Trophoblast cell (in vitro differentiated cells and primary cell): ENCODE data around the gene STK17A.

Experiments used
- DNase-seq, 2 donors: peaks; one replicate each; pipeline ENCODE4 v3.0.0-alpha.2; 2016
- H2AFZ ChIP-seq: 2 replicates; pipeline ENCODE4 v1.6.1; 2013; ENCODE audit warnings: low read length, moderate library complexity, mild to moderate bottlenecking; ENCODE audit not compliant: insufficient read depth, poor library complexity
- H2AK5ac ChIP-seq: 2 replicates; pipeline ENCODE4 v1.6.1; 2013; ENCODE audit warnings: mild to moderate bottlenecking, low read length
- H2BK120ac ChIP-seq: 2 replicates; pipeline ENCODE4 v1.6.1; 2013; ENCODE audit warnings: low read length, mild to moderate bottlenecking, moderate library complexity; ENCODE audit not compliant: insufficient read depth, poor library complexity
- H2BK12ac ChIP-seq: 2 replicates; pipeline ENCODE4 v1.6.1; 2013; ENCODE audit warnings: mild to moderate bottlenecking, low read length, moderate library complexity
- H2BK5ac ChIP-seq: 2 replicates; pipeline ENCODE4 v1.6.1; 2013; ENCODE audit warnings: low read length, low read depth, moderate library complexity, mild to moderate bottlenecking; ENCODE audit not compliant: poor library complexity
- H3K14ac ChIP-seq: 2 replicates; pipeline ENCODE4 v1.6.1; 2013; ENCODE audit warnings: mild to moderate bottlenecking, low read length
- H3K18ac ChIP-seq: 2 replicates; pipeline ENCODE4 v1.6.1; 2013; ENCODE audit warnings: mild to moderate bottlenecking, low read length
- H3K23ac ChIP-seq: 2 replicates; pipeline ENCODE4 v1.6.1; 2013; ENCODE audit warnings: low read length
- H3K27ac ChIP-seq: 2 replicates; pipeline ENCODE4 v1.5.1; 2013; ENCODE audit warnings: low read depth, mild to moderate bottlenecking, inconsistent platforms, low read length, moderate library complexity
- H3K27me3 ChIP-seq: 2 replicates; pipeline ENCODE4 v1.6.1; 2013; ENCODE audit warnings: inconsistent platforms, mild to moderate bottlenecking, low read length, moderate library complexity; ENCODE audit not compliant: insufficient read depth
- H3K36me3 ChIP-seq, 2 experiments: 1 replicate in 1 of 2; 2 replicates in 1 of 2; pipeline ENCODE4 v1.6.1; 2013; ENCODE audit warnings: low read length in 2 of 2, mild to moderate bottlenecking in 2 of 2, moderate library complexity in 1 of 2; ENCODE audit not compliant: insufficient read depth in 2 of 2, control insufficient read depth in 1 of 2
- H3K4ac ChIP-seq: 2 replicates; pipeline ENCODE4 v1.6.1; 2013; ENCODE audit warnings: low read depth, mild to moderate bottlenecking, low read length, moderate library complexity
- H3K4me1 ChIP-seq, 2 experiments: 1 replicate in 1 of 2; 2 replicates in 1 of 2; pipeline ENCODE4 v1.6.1; 2013; ENCODE audit warnings: low read length in 2 of 2, mild to moderate bottlenecking in 2 of 2, moderate library complexity in 1 of 2; ENCODE audit not compliant: insufficient read depth in 2 of 2, control insufficient read depth in 1 of 2
- H3K4me2 ChIP-seq: 2 replicates; pipeline ENCODE4 v1.6.1; 2013; ENCODE audit warnings: inconsistent platforms, mild to moderate bottlenecking, low read length, moderate library complexity
- H3K4me3 ChIP-seq: 2 replicates; pipeline ENCODE4 v1.5.1; 2013; ENCODE audit warnings: mild to moderate bottlenecking, low read depth, low read length, inconsistent platforms
- H3K79me1 ChIP-seq: one replicate; pipeline ENCODE4 v1.6.1; 2013; ENCODE audit warnings: low read length
- H3K79me2 ChIP-seq: 2 replicates; pipeline ENCODE4 v1.6.1; 2013; ENCODE audit warnings: low read length, mild to moderate bottlenecking; ENCODE audit not compliant: control insufficient read depth, insufficient read depth, poor library complexity
- H3K9ac ChIP-seq: 2 replicates; pipeline ENCODE4 v1.6.1; 2013; ENCODE audit warnings: mild to moderate bottlenecking, low read length
- H3K9me3 ChIP-seq: 2 replicates; pipeline ENCODE4 v1.6.1; 2013; ENCODE audit warnings: low read depth, mild to moderate bottlenecking, control low read depth, inconsistent platforms, low read length; ENCODE audit not compliant: insufficient read depth
- H4K12ac ChIP-seq: 2 replicates; pipeline ENCODE4 v1.6.1; 2013; ENCODE audit warnings: low read depth, mild to moderate bottlenecking, low read length, moderate library complexity
- H4K8ac ChIP-seq: 2 replicates; pipeline ENCODE4 v1.6.1; 2013; ENCODE audit warnings: low read depth, mild to moderate bottlenecking, low read length, moderate library complexity
- H4K91ac ChIP-seq: one replicate; pipeline ENCODE4 v1.6.1; 2013; ENCODE audit warnings: low read depth, mild to moderate bottlenecking, low read length, moderate library complexity
- whole genome bisulfite sequencing: extraction: QIAGEN DNeasy Blood & Tissue Kit; methylation state at CpG from one replicate; pipeline ENCODE4 v1.1.7; 2013; ENCODE audit warnings: missing lambda C conversion rate; ENCODE audit not compliant: insufficient read length, insufficient coverage; ENCODE audit errors: extremely low coverage; 5-methylcytosine and 5-hydroxymethylcytosine counted together

Gene STK17A

DNA sequence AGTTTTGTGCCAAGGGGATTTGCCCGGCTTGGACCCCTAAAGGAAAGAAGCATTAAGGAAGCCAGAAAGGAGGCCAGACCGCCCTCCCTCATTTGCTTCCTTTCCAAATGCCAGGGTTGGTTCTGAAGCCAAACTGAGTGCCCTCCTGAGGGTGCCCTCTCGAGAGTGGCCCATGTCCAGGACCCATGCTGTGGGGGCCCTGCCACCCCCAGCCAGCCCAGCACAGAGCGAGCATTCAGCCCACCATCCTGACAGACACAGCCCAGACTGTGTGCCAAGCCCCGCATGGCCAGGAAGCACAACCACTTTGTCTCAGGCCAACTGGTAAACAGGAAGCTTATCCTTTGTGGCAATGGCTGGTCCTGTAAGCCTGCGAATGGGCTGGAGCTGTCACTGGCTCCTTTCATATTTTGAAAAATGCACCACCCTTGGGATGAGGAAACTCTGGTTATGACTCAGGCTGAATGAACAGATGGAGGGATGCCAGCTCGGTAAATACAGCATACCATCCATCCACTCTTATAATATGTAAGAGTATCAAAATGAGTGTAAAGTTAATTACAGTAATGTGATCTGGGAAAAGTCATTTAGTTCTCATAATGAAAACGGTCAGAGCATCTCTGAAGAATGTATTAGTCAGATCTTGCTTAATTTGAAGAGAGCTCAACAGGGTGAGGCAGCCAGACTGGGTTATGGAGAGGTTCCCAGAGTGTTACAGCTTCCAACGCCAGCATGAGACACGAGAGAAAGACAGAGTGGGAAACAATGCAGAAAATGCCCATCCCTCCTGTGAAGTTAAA is 65.0 kb downstream of the STK17A start:
- peak overlapping the region; percentile 87 for H2BK5ac ChIP-seq
- peak overlapping the region; percentile 69 for H2AFZ ChIP-seq
- H4K8ac ChIP-seq, result peak overlapping the region; percentile 72
- peaks cover 9% of the 10 kb centered on the region for H3K79me1 ChIP-seq
- peaks cover 20 to 32% of the 10 kb centered on the region in 2 experiments for H3K4me1 ChIP-seq
- no peak overlapping the region for H3K9ac ChIP-seq
- H3K27ac ChIP-seq, result peak overlapping the region; percentile 70
- peak overlapping the region; percentile 71 for H3K4ac ChIP-seq
- H3K4me3 ChIP-seq, result no peak overlapping the region
- no peaks in the 10 kb centered on the region for H3K27me3 ChIP-seq
- peak in 1 of 2 donors; percentile 31 for DNase-seq
- H3K14ac ChIP-seq, result peak overlapping the region; percentile 90
- peaks cover 2% of the 10 kb centered on the region for H3K9me3 ChIP-seq
- no peak overlapping the region for H3K4me2 ChIP-seq
- H2BK12ac ChIP-seq, result peak overlapping the region; percentile 97
- peak overlapping the region; percentile 96 for H4K91ac ChIP-seq
- peaks cover 3% of the 10 kb centered on the region for H3K79me2 ChIP-seq
- no peak overlapping the region for H3K23ac ChIP-seq
- peak overlapping the region; percentile 95 for H3K18ac ChIP-seq
- no CpG with 5 or more reads among the region's 10 CpGs for WGBS
- H2AK5ac ChIP-seq, result peak overlapping the region; percentile 95
- H2BK120ac ChIP-seq, result peak overlapping the region; percentile 89
- peaks cover 14 to 20% of the 10 kb centered on the region in 2 experiments for H3K36me3 ChIP-seq
- H4K12ac ChIP-seq, result peak overlapping the region; percentile 40

GRCh38 chr7:43648473-43649406 is 65.8 kb downstream of the STK17A start:
- Histone ChIP-seq H3K4ac (no peak overlapping the region), H2BK5ac (no peak overlapping the region), H3K27ac (no peak overlapping the region)

DNA sequence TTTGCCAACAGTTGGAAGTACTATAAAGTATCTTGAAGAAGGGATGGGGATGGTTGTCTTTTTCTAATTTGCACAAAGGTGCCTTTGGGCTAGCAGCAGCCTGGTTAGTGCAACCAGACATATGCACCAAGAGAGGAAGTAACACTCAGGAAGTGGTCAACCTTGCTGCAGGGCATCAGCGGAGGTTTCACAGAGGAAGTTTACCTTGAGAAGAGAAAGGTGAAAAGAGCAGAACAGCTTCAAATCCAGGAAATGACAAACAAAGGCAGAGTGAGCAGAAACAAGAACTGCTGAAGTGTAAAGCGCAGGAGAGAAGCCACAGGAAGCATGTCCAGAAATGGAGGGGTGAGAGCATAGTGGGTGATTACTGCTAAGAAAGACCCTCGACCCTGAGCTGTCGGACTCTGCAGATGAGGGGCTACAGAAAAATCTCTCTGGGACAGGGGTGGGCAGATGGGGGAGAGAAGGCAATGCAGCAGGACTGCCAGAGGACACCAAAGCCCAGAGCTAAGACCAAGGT is 66.9 kb downstream of the STK17A start:
- Histone ChIP-seq H3K79me1 (peaks cover 9% of the 10 kb centered on the region), H3K27ac (peak overlapping the region; percentile 63), H2BK12ac (no peak overlapping the region), H3K23ac (no peak overlapping the region), H3K4me3 (no peak overlapping the region), H3K9me3 (no peaks in the 10 kb centered on the region), H3K4me2 (no peak overlapping the region), H3K79me2 (peaks cover 3% of the 10 kb centered on the region), H4K8ac (no peak overlapping the region), H3K4ac (no peak overlapping the region), H3K14ac (peak overlapping the region; percentile 2), H3K36me3 (peaks cover 6 to 8% of the 10 kb centered on the region in 2 experiments), H3K27me3 (no peaks in the 10 kb centered on the region), H2AFZ (no peak overlapping the region), H2BK5ac (peak overlapping the region; percentile 18), H2BK120ac (no peak overlapping the region), H3K4me1 (peaks cover 20 to 32% of the 10 kb centered on the region in 2 experiments), H4K12ac (no peak overlapping the region), H2AK5ac (no peak overlapping the region), H3K18ac (no peak overlapping the region), H3K9ac (no peak overlapping the region), H4K91ac (peak overlapping the region; percentile 50)
- no peak for DNase-seq
- WGBS, result no CpG with 5 or more reads among the region's 4 CpGs

More at GRCh38 chr7:43648473-43649406, 65.8 kb downstream of the STK17A start:
- Histone ChIP-seq H4K12ac (no peak overlapping the region), H3K4me2 (no peak overlapping the region), H3K27me3 (no peaks in the 10 kb centered on the region), H3K9ac (no peak overlapping the region), H3K4me1 (peaks cover 20 to 32% of the 10 kb centered on the region in 2 experiments), H2AFZ (no peak overlapping the region), H2BK12ac (peak overlapping the region; percentile 11), H2AK5ac (no peak overlapping the region), H4K8ac (no peak overlapping the region), H3K18ac (no peak overlapping the region), H3K79me2 (peaks cover 3% of the 10 kb centered on the region), H3K9me3 (no peaks in the 10 kb centered on the region), H3K4me3 (no peak overlapping the region), H3K79me1 (peaks cover 9% of the 10 kb centered on the region), H4K91ac (no peak overlapping the region), H3K14ac (no peak overlapping the region), H3K36me3 (peaks cover 9 to 12% of the 10 kb centered on the region in 2 experiments), H2BK120ac (no peak overlapping the region), H3K23ac (no peak overlapping the region)
- WGBS, result no CpG with 5 or more reads among the region's 8 CpGs
- no peak for DNase-seq

- H3K18ac ChIP-seq, result no peak overlapping the region
- no CpG with 5 or more reads among the region's 9 CpGs for WGBS
- peak overlapping the region; percentile 47 for H2BK12ac ChIP-seq
- no peak overlapping the region for H3K14ac ChIP-seq
- H2BK120ac ChIP-seq, result no peak overlapping the region
- no peak overlapping the region for H2AFZ ChIP-seq
- no peaks in the 10 kb centered on the region for H3K27me3 ChIP-seq
- no peak overlapping the region for H3K4ac ChIP-seq
- H2AK5ac ChIP-seq, result no peak overlapping the region
- no peak overlapping the region for H3K9ac ChIP-seq
- H3K23ac ChIP-seq, result no peak overlapping the region
- H4K91ac ChIP-seq, result no peak overlapping the region
- peak overlapping the region; percentile 33 for H3K27ac ChIP-seq
- DNase-seq, result no peak
- peaks cover 3% of the 10 kb centered on the region for H3K79me2 ChIP-seq
- H3K4me1 ChIP-seq, result peaks cover 20 to 32% of the 10 kb centered on the region in 2 experiments
- no peak overlapping the region for H3K4me3 ChIP-seq
- H3K4me2 ChIP-seq, result no peak overlapping the region
- no peak overlapping the region for H2BK5ac ChIP-seq
- H4K12ac ChIP-seq, result no peak overlapping the region
- H4K8ac ChIP-seq, result no peak overlapping the region
- peaks cover 4 to 5% of the 10 kb centered on the region in 2 experiments for H3K36me3 ChIP-seq
- peaks cover 9% of the 10 kb centered on the region for H3K79me1 ChIP-seq
- H3K9me3 ChIP-seq, result no peaks in the 10 kb centered on the region
Measured at GRCh38 chr7:43650457-43651052, 67.6 kb downstream of the STK17A start.
